H9 (cell line): ENCODE results near the gene PDZRN4. TPM values are rescaled to one million over a fixed set of nuclear protein-coding genes. Genes with fewer than 3 reads are reported as not detected.

Source experiments
- DNase-seq: peaks from one replicate; pipeline ENCODE4 v3.0.0-alpha.2; 2017
- H2AFZ ChIP-seq: one replicate; pipeline ENCODE4 v1.6.1; 2013; ENCODE audit warnings: mild to moderate bottlenecking, low read length, control low read depth, moderate library complexity
- H2AK5ac ChIP-seq: 2 replicates; pipeline ENCODE4 v1.6.1; 2013; ENCODE audit warnings: low read length, control low read depth, mixed read lengths; ENCODE audit not compliant: insufficient read length
- H2BK120ac ChIP-seq: one replicate; pipeline ENCODE4 v1.6.1; 2013; ENCODE audit warnings: low read depth, mild to moderate bottlenecking, low read length, control low read depth, inconsistent platforms; ENCODE audit not compliant: poor library complexity, severe bottlenecking
- H2BK12ac ChIP-seq: 2 replicates; pipeline ENCODE4 v1.6.1; 2013; ENCODE audit warnings: low read length, control low read depth, mixed read lengths, low read depth; ENCODE audit not compliant: insufficient read length
- H2BK15ac ChIP-seq: 2 replicates; pipeline ENCODE4 v1.6.1; 2013; ENCODE audit warnings: low read depth, low read length, control low read depth
- H2BK20ac ChIP-seq: one replicate; pipeline ENCODE4 v1.6.1; 2013; ENCODE audit warnings: low read depth, mild to moderate bottlenecking, low read length, control low read depth, inconsistent platforms; ENCODE audit not compliant: poor library complexity, severe bottlenecking
- H2BK5ac ChIP-seq: 2 replicates; pipeline ENCODE4 v1.6.1; 2013; ENCODE audit warnings: low read length, control low read depth, mixed read lengths; ENCODE audit not compliant: insufficient read length
- H3K14ac ChIP-seq: 2 replicates; pipeline ENCODE4 v1.6.1; 2013; ENCODE audit warnings: low read length, control low read depth; ENCODE audit not compliant: insufficient read depth
- H3K18ac ChIP-seq: 2 replicates; pipeline ENCODE4 v1.6.1; 2013; ENCODE audit warnings: low read depth, mild to moderate bottlenecking, mixed read lengths, low read length, control low read depth; ENCODE audit not compliant: insufficient read length
- H3K23ac ChIP-seq: 2 replicates; pipeline ENCODE4 v1.6.1; 2013; ENCODE audit warnings: low read length, control low read depth, mixed read lengths, low read depth; ENCODE audit not compliant: insufficient read length
- H3K23me2 ChIP-seq: 2 replicates; pipeline ENCODE4 v1.6.1; 2013; ENCODE audit warnings: low read depth, mild to moderate bottlenecking, mixed read lengths, low read length, control low read depth; ENCODE audit not compliant: insufficient read length, poor library complexity, severe bottlenecking
- H3K27ac ChIP-seq: 2 replicates; pipeline ENCODE4 v1.5.1; 2013; ENCODE audit warnings: low read length, control low read depth, mixed read lengths, low read depth; ENCODE audit not compliant: insufficient read length
- H3K27me3 ChIP-seq: 2 replicates; pipeline ENCODE4 v1.6.1; 2013; ENCODE audit warnings: low read length, control low read depth, inconsistent platforms; ENCODE audit not compliant: insufficient read depth
- H3K4ac ChIP-seq: 2 replicates; pipeline ENCODE4 v1.6.1; 2013; ENCODE audit warnings: low read depth, mild to moderate bottlenecking, control low read depth, inconsistent platforms, low read length, moderate library complexity
- H3K4me1 ChIP-seq: 2 replicates; pipeline ENCODE4 v1.6.1; 2013; ENCODE audit warnings: low read length, control low read depth, inconsistent platforms; ENCODE audit not compliant: insufficient read depth
- H3K4me2 ChIP-seq: 2 replicates; pipeline ENCODE4 v1.6.1; 2013; ENCODE audit warnings: low read length, control low read depth, mixed read lengths; ENCODE audit not compliant: insufficient read length, insufficient read depth
- H3K56ac ChIP-seq: 2 replicates; pipeline ENCODE4 v1.6.1; 2013; ENCODE audit warnings: low read depth, mild to moderate bottlenecking, mixed read lengths, low read length, control low read depth; ENCODE audit not compliant: insufficient read length
- H3K79me1 ChIP-seq: 2 replicates; pipeline ENCODE4 v1.6.1; 2013; ENCODE audit warnings: low read depth, mild to moderate bottlenecking, moderate library complexity, low read length, control low read depth, inconsistent platforms; ENCODE audit not compliant: insufficient read depth, poor library complexity, severe bottlenecking
- H3K79me2 ChIP-seq: 2 replicates; pipeline ENCODE4 v1.6.1; 2013; ENCODE audit warnings: low read length, control low read depth, inconsistent platforms; ENCODE audit not compliant: insufficient read depth
- H3K9ac ChIP-seq: 2 replicates; pipeline ENCODE4 v1.6.1; 2013; ENCODE audit warnings: low read length, control low read depth, mixed read lengths; ENCODE audit not compliant: insufficient read length; ENCODE audit errors: extremely low read depth
- H3K9me3 ChIP-seq: one replicate; pipeline ENCODE4 v1.6.1; 2013; ENCODE audit warnings: low read depth, low read length, inconsistent platforms; ENCODE audit not compliant: control insufficient read depth
- H3T11ph ChIP-seq: one replicate; pipeline ENCODE4 v1.6.1; 2013; ENCODE audit warnings: mild to moderate bottlenecking, low read length, control low read depth, inconsistent platforms
- H4K20me1 ChIP-seq: one replicate; pipeline ENCODE4 v1.6.1; 2013; ENCODE audit not compliant: control insufficient read depth, insufficient read length, insufficient read depth
- H4K5ac ChIP-seq: 2 replicates; pipeline ENCODE4 v1.6.1; 2013; ENCODE audit warnings: low read depth, mild to moderate bottlenecking, mixed read lengths, low read length, control low read depth; ENCODE audit not compliant: insufficient read length
- H4K8ac ChIP-seq: replicated peaks from 2 replicates; pipeline ENCODE4 v1.6.1; 2013; ENCODE audit warnings: low read length, control low read depth, mixed read lengths, low read depth; ENCODE audit not compliant: insufficient read length
- H4K91ac ChIP-seq: 2 replicates; pipeline ENCODE4 v1.6.1; 2013; ENCODE audit warnings: low read depth, mild to moderate bottlenecking, moderate library complexity, mixed read lengths, low read length, control low read depth; ENCODE audit not compliant: insufficient read length
- H3K27ac Mint-ChIP-seq, 3 experiments: 2 replicates in 2 of 3; 3 replicates in 1 of 3; pipeline ENCODE4 v1.8.0; 2020 to 2021; ENCODE audit warnings: mixed read lengths in 3 of 3, mild to moderate bottlenecking in 1 of 3, moderate library complexity in 1 of 3
- H3K27me3 Mint-ChIP-seq: 2 replicates; pipeline ENCODE4 v1.8.0; 2021; ENCODE audit warnings: low read depth, mild to moderate bottlenecking, moderate library complexity, mixed read lengths
- H3K36me3 Mint-ChIP-seq, 3 experiments: 2 replicates in 2 of 3; 3 replicates in 1 of 3; pipeline ENCODE4 v1.8.0; 2020 to 2021; ENCODE audit warnings: low read depth in 3 of 3, mixed read lengths in 3 of 3; ENCODE audit not compliant: insufficient read depth in 1 of 3
- H3K4me1 Mint-ChIP-seq, 2 experiments: 2 replicates each; pipeline ENCODE4 v1.8.0; 2020; ENCODE audit warnings: mixed read lengths in 2 of 2
- H3K4me3 Mint-ChIP-seq, 2 experiments: 2 replicates in 1 of 2; 3 replicates in 1 of 2; pipeline ENCODE4 v1.8.0; 2020 to 2021; ENCODE audit warnings: mild to moderate bottlenecking in 2 of 2, mixed read lengths in 2 of 2, moderate library complexity in 1 of 2
- H3K9me3 Mint-ChIP-seq, 2 experiments: 2 replicates in 1 of 2; 3 replicates in 1 of 2; pipeline ENCODE4 v1.8.0; 2020; ENCODE audit warnings: mild to moderate bottlenecking in 2 of 2, mixed read lengths in 2 of 2, moderate library complexity in 1 of 2
- WGBS: extraction: QIAGEN DNeasy Blood & Tissue Kit; methylation state at CpG from one replicate; pipeline ENCODE4 v1.1.7; 2013; ENCODE audit warnings: missing lambda C conversion rate, low lambda C conversion rate, mixed read lengths; ENCODE audit not compliant: insufficient read length; ENCODE audit errors: extremely low coverage; 5-methylcytosine and 5-hydroxymethylcytosine counted together
- total RNA-seq: library from RNA; stranded (reverse); gene quantifications from 2 replicates; pipeline ENCODE4 v1.2.1, GENCODE V29; 2021
- TF ChIP-seq, protein P1 (sequence below): fragments of 200-600 bp; sonication (generic); conservative IDR thresholded peaks from 3 replicates; pipeline ENCODE4 v1.8.0; 2021; ENCODE audit warnings: antibody characterized with exemption, mild to moderate bottlenecking

Gene PDZRN4
- total RNA-seq, 1 experiment from 2014 or later = not detected

DNA sequence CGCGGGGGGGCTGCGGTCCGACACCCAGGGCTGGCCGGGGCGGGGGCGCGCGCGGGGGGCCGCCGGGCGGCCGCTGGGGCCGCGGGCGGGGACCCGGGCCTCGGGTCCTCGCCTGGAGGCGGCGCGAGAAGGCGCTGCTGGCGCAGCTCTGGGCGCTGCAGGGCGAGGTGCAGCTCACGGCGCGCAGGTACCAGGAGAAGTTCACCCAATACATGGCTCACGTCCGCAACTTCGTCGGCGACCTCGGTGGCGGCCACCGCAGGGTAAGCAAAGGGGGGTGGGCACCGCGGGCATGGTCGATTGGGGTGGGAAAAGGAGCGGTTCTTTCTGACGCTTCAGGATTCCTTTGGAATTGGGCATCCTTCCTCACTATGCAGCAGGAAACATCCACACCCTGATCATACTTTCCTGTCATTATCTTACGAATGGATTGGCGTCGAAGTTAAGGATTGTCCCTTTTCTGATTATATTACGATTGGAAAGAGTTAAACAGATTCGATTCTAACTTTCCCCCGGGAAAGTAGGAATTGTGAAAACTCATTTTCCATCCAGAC, 798 bp downstream of the PDZRN4 start:
- peak; percentile 44 for DNase-seq
- peak overlapping the region; percentile 56 to 81 for H3K4me3 Mint-ChIP-seq
- WGBS = no CpG with 5 or more reads among the region's 49 CpGs
- no peak overlapping the region for H4K8ac ChIP-seq
- H3K23ac ChIP-seq = no peak overlapping the region
- H2AFZ ChIP-seq = no peak overlapping the region
- H2BK120ac ChIP-seq = no peak overlapping the region
- 0 out of 5 replicates have a peak, but pooled peaks cover 0 to 2% of the 10 kb centered on the region in 2 experiments for H3K9me3 Mint-ChIP-seq
- no peak overlapping the region for H3K18ac ChIP-seq
- H3K4me2 ChIP-seq = peak overlapping the region; percentile 55
- no peak overlapping the region for H3T11ph ChIP-seq
- H3K79me1 ChIP-seq = no peaks in the 10 kb centered on the region
- no peak overlapping the region for H3K27ac Mint-ChIP-seq
- no peaks in the 10 kb centered on the region for H4K20me1 ChIP-seq
- no peak overlapping the region for H2BK5ac ChIP-seq
- H3K9ac ChIP-seq = no peak overlapping the region
- H2BK15ac ChIP-seq = no peak overlapping the region
- H2BK12ac ChIP-seq = no peak overlapping the region
- no peak overlapping the region for H3K56ac ChIP-seq
- peaks cover 53% of the 10 kb centered on the region for H3K27me3 Mint-ChIP-seq
- no peaks in the 10 kb centered on the region; a peak in 1 of 7 replicates for H3K36me3 Mint-ChIP-seq
- H3K27me3 ChIP-seq = peaks cover 32% of the 10 kb centered on the region
- TF ChIP-seq, protein P1, sequence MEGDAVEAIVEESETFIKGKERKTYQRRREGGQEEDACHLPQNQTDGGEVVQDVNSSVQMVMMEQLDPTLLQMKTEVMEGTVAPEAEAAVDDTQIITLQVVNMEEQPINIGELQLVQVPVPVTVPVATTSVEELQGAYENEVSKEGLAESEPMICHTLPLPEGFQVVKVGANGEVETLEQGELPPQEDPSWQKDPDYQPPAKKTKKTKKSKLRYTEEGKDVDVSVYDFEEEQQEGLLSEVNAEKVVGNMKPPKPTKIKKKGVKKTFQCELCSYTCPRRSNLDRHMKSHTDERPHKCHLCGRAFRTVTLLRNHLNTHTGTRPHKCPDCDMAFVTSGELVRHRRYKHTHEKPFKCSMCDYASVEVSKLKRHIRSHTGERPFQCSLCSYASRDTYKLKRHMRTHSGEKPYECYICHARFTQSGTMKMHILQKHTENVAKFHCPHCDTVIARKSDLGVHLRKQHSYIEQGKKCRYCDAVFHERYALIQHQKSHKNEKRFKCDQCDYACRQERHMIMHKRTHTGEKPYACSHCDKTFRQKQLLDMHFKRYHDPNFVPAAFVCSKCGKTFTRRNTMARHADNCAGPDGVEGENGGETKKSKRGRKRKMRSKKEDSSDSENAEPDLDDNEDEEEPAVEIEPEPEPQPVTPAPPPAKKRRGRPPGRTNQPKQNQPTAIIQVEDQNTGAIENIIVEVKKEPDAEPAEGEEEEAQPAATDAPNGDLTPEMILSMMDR = no peak
- no peak overlapping the region for H3K14ac ChIP-seq
- H3K23me2 ChIP-seq = peaks cover 13% of the 10 kb centered on the region
- no peak overlapping the region for H2BK20ac ChIP-seq
- no peak overlapping the region for H4K91ac ChIP-seq
- H3K4me1 Mint-ChIP-seq = peaks cover 17 to 20% of the 10 kb centered on the region in 2 experiments
- H3K9me3 ChIP-seq = no peaks in the 10 kb centered on the region
- H4K5ac ChIP-seq = no peak overlapping the region
- no peak overlapping the region for H2AK5ac ChIP-seq
- H3K4ac ChIP-seq = no peak overlapping the region
- no peaks in the 10 kb centered on the region for H3K4me1 ChIP-seq
- no peak overlapping the region for H3K27ac ChIP-seq
- no peaks in the 10 kb centered on the region for H3K79me2 ChIP-seq
